Measurements from ENCODE around the gene GAB3.
"Not testable (repeated sequence)": the region's sequence is repeated elsewhere in the genome, so short reads cannot be mapped to it uniquely, and the experiment has no call there.

Gene GAB3

DNA sequence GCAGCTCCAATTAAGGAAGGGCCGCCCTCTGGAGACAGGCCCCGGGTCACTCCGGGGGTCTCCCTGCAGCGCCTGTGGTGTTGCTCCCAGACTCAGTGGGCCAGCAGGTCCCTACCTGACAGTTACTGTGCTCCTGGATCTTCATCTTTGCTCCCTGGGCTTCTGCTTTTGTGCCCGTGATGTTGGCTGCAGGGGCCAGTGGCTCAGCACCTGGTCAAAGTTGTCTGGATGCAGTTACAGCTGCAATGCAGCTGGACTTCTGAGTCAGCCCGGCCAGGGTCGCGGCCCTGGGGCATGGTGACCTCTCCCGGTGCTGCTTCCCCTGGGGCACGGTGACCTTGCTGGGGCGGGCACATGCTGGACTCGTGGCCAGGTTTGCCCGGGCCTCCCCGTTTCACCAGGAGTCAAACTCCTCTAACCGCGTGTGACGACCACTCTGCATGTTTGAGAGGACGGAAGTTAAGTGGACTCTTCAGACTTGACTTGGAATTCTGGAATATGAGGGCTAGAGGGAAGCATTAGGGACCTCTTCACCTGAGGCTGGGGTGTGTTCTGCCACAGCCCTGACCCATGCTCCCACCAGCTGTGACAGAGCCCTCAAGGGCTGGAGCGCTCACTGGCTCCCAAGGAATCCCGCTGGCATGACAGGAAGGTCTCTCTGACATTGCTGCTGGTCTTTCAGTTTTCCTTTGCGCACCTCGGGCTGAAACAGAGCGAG, 101.2 kb downstream of the GAB3 start:
- Histone ChIP-seq H3K4me3 (ENCODE audit: low read depth, low read length) (no peak overlapping the region), H3K36me3 (ENCODE audit: control insufficient read depth, insufficient read depth, low read length) (no peaks in the 10 kb centered on the region), H3K9ac (ENCODE audit: low read depth, low read length) (no peak overlapping the region), H3K27me3 (ENCODE audit: control insufficient read depth, insufficient read depth, low read length) (no peaks in the 10 kb centered on the region), H3K4me1 (ENCODE audit: control insufficient read depth, insufficient read depth, low read length) (no peaks in the 10 kb centered on the region), H3K9me3 (ENCODE audit: control insufficient read depth, insufficient read depth, low read length) (no peaks in the 10 kb centered on the region)

DNA sequence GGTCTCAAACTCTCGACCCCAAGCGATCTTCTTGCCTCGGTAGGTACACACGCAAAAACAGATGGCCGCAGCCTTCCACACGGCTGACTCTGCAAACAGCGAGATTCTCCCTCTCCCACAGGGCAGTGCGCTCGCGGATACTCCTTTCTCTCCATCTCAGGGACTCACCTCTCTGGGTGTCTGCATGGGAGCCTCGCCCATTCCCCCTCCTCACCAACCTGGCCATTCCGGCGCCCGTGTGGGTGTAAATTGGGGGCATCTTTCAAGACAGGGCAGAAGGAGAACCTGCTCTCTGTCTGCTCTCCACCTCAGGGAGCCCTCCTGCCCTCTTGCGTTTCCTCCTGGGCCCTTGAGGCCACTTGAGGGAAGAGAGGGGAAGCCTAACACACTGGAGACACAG, 101.9 kb downstream of the GAB3 start:
- H3K9me3 ChIP-seq (ENCODE audit: control insufficient read depth, insufficient read depth, low read length), result no peaks in the 10 kb centered on the region
- no peak overlapping the region for H3K4me3 ChIP-seq (ENCODE audit: low read depth, low read length)
- H3K36me3 ChIP-seq (ENCODE audit: control insufficient read depth, insufficient read depth, low read length), result no peaks in the 10 kb centered on the region
- no peaks in the 10 kb centered on the region for H3K4me1 ChIP-seq (ENCODE audit: control insufficient read depth, insufficient read depth, low read length)
- H3K9ac ChIP-seq (ENCODE audit: low read depth, low read length), result no peak overlapping the region
- no peaks in the 10 kb centered on the region for H3K27me3 ChIP-seq (ENCODE audit: control insufficient read depth, insufficient read depth, low read length)

DNA sequence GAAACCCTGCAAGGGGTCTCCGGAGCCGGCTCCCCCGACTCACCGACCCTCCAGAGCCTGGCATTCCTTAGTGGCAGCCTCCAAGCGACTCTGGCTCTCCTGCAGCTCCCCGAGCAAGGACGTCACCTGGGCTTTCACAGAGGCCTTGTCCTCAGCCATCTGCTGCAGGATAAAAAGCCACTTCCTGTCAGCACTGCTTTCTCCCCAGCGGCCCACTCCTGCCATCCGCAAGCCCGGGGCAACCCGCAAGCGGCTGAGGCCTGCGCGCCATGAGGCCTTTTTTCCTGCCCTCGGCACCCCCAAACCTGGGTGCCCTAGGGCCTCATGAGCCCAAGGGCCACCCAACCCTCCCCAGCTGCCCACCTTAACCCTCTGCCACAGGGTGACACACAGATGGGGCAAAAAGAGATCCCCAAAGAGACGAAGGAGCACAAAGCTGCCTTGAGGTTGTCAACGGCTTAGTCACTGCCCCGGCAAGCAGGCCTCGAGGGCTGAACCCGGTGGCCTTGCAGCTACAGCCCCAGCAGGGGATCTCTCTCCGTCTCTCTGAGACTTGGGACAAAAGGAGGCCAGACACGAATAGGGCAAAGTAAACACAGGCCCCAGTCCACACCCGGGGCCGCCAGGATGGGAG, 105.0 kb downstream of the GAB3 start:
- not testable (repeated sequence) for H3K9ac ChIP-seq (ENCODE audit: low read depth, low read length); H3K4me3 ChIP-seq (ENCODE audit: low read depth, low read length); H3K4me1 ChIP-seq (ENCODE audit: control insufficient read depth, insufficient read depth, low read length); H3K27me3 ChIP-seq (ENCODE audit: control insufficient read depth, insufficient read depth, low read length); H3K36me3 ChIP-seq (ENCODE audit: control insufficient read depth, insufficient read depth, low read length); H3K9me3 ChIP-seq (ENCODE audit: control insufficient read depth, insufficient read depth, low read length)

DNA sequence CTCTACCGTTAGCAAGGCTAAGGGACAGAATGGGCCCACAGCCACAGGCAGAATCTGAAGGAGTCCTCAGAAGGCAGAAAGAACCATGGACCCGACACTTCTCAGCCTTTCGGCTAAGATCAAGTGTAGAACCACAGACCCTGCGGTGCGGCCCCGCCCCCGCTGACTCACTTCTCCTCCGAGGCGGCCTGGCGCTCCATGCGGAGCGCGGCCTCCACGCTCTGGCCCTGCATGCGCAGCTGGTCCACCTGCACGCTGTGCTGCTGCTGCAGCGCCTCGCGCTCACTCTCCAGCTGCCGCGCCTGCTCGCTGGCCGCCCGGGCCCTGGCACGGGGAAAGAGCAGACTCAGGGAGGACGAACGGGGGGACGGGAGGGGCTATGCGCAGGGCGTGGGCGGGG, 107.2 kb downstream of the GAB3 start:
- H3K4me1 ChIP-seq (ENCODE audit: control insufficient read depth, insufficient read depth, low read length); H3K4me3 ChIP-seq (ENCODE audit: low read depth, low read length); H3K36me3 ChIP-seq (ENCODE audit: control insufficient read depth, insufficient read depth, low read length); H3K27me3 ChIP-seq (ENCODE audit: control insufficient read depth, insufficient read depth, low read length); H3K9ac ChIP-seq (ENCODE audit: low read depth, low read length); H3K9me3 ChIP-seq (ENCODE audit: control insufficient read depth, insufficient read depth, low read length): not testable (repeated sequence)

DNA sequence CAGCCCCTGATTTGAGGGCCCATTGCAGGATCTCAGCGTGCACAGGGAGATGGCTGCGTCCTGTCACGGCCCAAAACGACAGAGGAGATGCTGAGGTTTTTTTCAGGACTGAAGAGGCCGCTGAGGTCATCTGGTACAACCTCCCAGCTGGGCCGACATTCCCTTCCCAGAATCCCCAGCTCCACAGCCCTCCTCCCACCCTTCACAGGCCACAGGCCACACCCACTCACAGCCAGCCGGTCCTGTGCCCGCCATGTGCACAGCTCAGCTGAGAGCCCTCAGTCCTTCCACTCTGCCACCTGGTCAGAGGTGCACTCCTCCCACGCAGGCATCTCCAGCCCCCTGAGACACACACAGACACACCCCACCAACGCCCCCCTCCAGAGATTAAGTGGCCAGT, 109.1 kb downstream of the GAB3 start:
- not testable (repeated sequence) for H3K4me3 ChIP-seq (ENCODE audit: low read depth, low read length); H3K27me3 ChIP-seq (ENCODE audit: control insufficient read depth, insufficient read depth, low read length); H3K9ac ChIP-seq (ENCODE audit: low read depth, low read length); H3K9me3 ChIP-seq (ENCODE audit: control insufficient read depth, insufficient read depth, low read length); H3K36me3 ChIP-seq (ENCODE audit: control insufficient read depth, insufficient read depth, low read length); H3K4me1 ChIP-seq (ENCODE audit: control insufficient read depth, insufficient read depth, low read length)

DNA sequence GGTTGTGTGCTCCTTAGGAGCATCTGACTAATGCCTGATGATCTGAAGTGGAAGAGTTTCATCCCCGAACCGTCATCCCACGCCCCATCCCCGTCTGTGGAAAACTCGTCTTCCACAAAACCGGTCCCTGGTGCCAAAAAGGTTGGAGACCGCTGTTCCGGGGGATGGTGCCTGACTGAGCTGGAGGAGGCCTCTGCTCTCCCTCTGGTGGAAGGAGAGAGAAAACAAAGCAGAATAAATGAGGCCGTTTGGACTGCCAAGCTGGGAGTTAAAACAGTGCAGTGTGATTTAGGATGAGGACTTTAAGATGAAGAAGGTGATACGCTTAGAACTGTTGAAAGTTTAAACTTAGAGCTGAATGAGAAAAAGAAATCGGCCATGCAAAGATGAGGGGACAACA, 117.2 kb downstream of the GAB3 start:
- H3K36me3 ChIP-seq (ENCODE audit: control insufficient read depth, insufficient read depth, low read length); H3K4me3 ChIP-seq (ENCODE audit: low read depth, low read length); H3K27me3 ChIP-seq (ENCODE audit: control insufficient read depth, insufficient read depth, low read length); H3K9me3 ChIP-seq (ENCODE audit: control insufficient read depth, insufficient read depth, low read length); H3K4me1 ChIP-seq (ENCODE audit: control insufficient read depth, insufficient read depth, low read length); H3K9ac ChIP-seq (ENCODE audit: low read depth, low read length): not testable (repeated sequence)

DNA sequence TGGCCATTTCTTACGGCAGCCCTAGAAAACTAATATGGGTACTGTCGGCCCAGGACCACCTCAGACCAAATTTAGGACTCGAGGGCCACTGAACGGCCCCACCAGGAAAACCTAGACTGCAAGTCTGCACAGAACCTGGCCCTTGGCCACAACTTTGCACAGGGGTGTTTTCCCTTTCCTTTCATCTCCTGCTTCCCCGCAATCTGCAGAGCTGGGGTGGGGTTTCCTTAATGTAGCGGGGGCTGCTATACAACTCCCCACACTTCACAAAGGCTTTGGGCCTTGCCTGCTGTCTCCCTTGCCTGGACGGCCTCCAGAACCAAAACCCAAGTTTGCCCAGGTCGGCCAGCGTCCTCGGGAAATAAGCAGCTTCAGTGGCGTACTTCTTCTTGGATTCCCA, 119.9 kb downstream of the GAB3 start:
- not testable (repeated sequence) for H3K27me3 ChIP-seq (ENCODE audit: control insufficient read depth, insufficient read depth, low read length); H3K9me3 ChIP-seq (ENCODE audit: control insufficient read depth, insufficient read depth, low read length); H3K9ac ChIP-seq (ENCODE audit: low read depth, low read length)

DNA sequence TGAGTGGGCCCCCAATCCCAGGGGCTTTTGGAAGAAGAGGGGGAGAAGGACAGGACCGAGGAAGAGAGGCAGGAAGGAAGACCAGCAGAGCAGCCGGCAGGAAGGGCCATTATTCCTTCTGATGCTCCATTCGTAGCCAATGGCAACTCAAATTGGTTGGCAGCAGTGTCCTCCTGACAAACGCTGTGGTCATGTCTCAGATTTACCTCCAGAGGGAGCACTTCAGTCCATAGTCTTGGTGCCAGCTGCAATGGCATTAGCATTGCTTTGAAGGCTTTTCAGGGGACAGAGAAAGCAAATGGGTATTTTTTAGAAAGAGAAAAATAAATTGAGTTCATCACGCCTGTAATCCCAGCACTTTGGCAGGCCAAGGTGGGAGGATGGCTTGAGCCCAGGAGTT, 121.9 kb downstream of the GAB3 start:
- H3K27me3 ChIP-seq (ENCODE audit: control insufficient read depth, insufficient read depth, low read length); H3K4me3 ChIP-seq (ENCODE audit: low read depth, low read length); H3K4me1 ChIP-seq (ENCODE audit: control insufficient read depth, insufficient read depth, low read length); H3K36me3 ChIP-seq (ENCODE audit: control insufficient read depth, insufficient read depth, low read length); H3K9me3 ChIP-seq (ENCODE audit: control insufficient read depth, insufficient read depth, low read length); H3K9ac ChIP-seq (ENCODE audit: low read depth, low read length): not testable (repeated sequence)

More for the DNA sequence above, 119.9 kb downstream of the GAB3 start:
- H3K4me3 ChIP-seq (ENCODE audit: low read depth, low read length); H3K36me3 ChIP-seq (ENCODE audit: control insufficient read depth, insufficient read depth, low read length); H3K4me1 ChIP-seq (ENCODE audit: control insufficient read depth, insufficient read depth, low read length): not testable (repeated sequence)

All from iPS-15b (cell line).